SK-N-SH (cell line): ENCODE measurements around the gene NAV2. TPM values are rescaled to one million over a fixed set of nuclear protein-coding genes. Genes with fewer than 3 reads are reported as not detected.

Experiments
- CTCF ChIA-PET: fragments of 300-600, 350-600 bp; formaldehyde crosslinking; extraction: SDS; loops from one replicate; lab custom pipeline; 2021; lab: Yijun Ruan, JAX
- POLR2A ChIA-PET: fragments of 350-600 bp; sonication (Branson Sonifier 250); formaldehyde crosslinking; extraction: SDS; loops from one replicate; lab custom pipeline; 2020; ENCODE audit warnings: antibody characterized with exemption, inconsistent platforms; lab: Yijun Ruan, JAX
- DNase-seq: peaks from one replicate; pipeline ENCODE4 v3.0.0; 2012
- H2AFZ ChIP-seq: fragments of 200-600 bp; sonication (generic); 2 replicates; pipeline ENCODE4 v1.8.1; 2016; ENCODE audit warnings: antibody characterized with exemption, mild to moderate bottlenecking, low read depth
- H3F3A ChIP-seq: fragments of 200-600 bp; sonication (generic); replicated peaks from 2 replicates; pipeline ENCODE3; 2016; ENCODE audit warnings: antibody characterized with exemption, mild to moderate bottlenecking; ENCODE audit not compliant: insufficient read depth
- H3K27ac ChIP-seq, 2 experiments: fragments of 200-500 bp in 1 of 2; fragments of 200-600 bp in 1 of 2; sonication (Bioruptor generic) in 1 of 2; sonication (generic), shearing (Covaris generic) in 1 of 2; 2 replicates each; pipeline versions ENCODE4 v1.5.1 to v1.6.1; 2014 to 2016; ENCODE audit warnings: low read depth in 2 of 2, inconsistent platforms in 1 of 2, low read length in 1 of 2, mild to moderate bottlenecking in 1 of 2, mixed read lengths in 1 of 2
- H3K27me3 ChIP-seq: fragments of 200-600 bp; sonication (generic), shearing (Covaris generic); 2 replicates; pipeline ENCODE4 v1.6.1; 2016; ENCODE audit warnings: mixed run types; ENCODE audit not compliant: insufficient read depth
- H3K36me3 ChIP-seq, 2 experiments: fragments of 200-500 bp in 1 of 2; fragments of 200-600 bp in 1 of 2; sonication (Bioruptor generic) in 1 of 2; sonication (generic) in 1 of 2; replicated peaks in 1 of 2; 2 replicates each; pipeline versions ENCODE3 to v1.5.1; 2014 to 2016; ENCODE audit warnings: low read length in 1 of 2, mild to moderate bottlenecking in 1 of 2; ENCODE audit not compliant: insufficient read depth in 2 of 2, control insufficient read depth in 1 of 2
- H3K4me1 ChIP-seq, 2 experiments: fragments of 200-500 bp in 1 of 2; fragments of 200-600 bp in 1 of 2; sonication (Bioruptor generic) in 1 of 2; sonication (generic), shearing (Covaris generic) in 1 of 2; 2 replicates each; pipeline versions ENCODE4 v1.5.1 to v1.6.1; 2014 to 2016; ENCODE audit warnings: low read depth in 1 of 2, low read length in 1 of 2, mixed run types in 1 of 2; ENCODE audit not compliant: insufficient read depth in 2 of 2, control insufficient read depth in 1 of 2
- H3K4me2 ChIP-seq: fragments of 200-600 bp; sonication (generic), shearing (Covaris generic); 2 replicates; pipeline ENCODE4 v1.6.1; 2017; ENCODE audit warnings: mixed run types
- H3K4me3 ChIP-seq, 2 experiments: fragments of 200-500 bp in 1 of 2; fragments of 200-600 bp in 1 of 2; sonication (Bioruptor generic) in 1 of 2; sonication (generic), shearing (Covaris generic) in 1 of 2; 2 replicates each; pipeline versions ENCODE4 v1.5.1 to v1.8.1; 2014 to 2016; ENCODE audit warnings: low read depth in 2 of 2, inconsistent platforms in 1 of 2, low read length in 1 of 2, mild to moderate bottlenecking in 1 of 2, mixed read lengths in 1 of 2, moderate library complexity in 1 of 2
- H3K79me2 ChIP-seq: fragments of 200-600 bp; sonication (generic); 2 replicates; pipeline ENCODE4 v1.8.1; 2017; ENCODE audit warnings: mild to moderate bottlenecking; ENCODE audit not compliant: insufficient read depth
- H3K9ac ChIP-seq: fragments of 200-600 bp; sonication (generic); 2 replicates; pipeline ENCODE4 v1.6.1; 2017; ENCODE audit warnings: mixed run types
- H3K9me2 ChIP-seq: fragments of 200-600 bp; sonication (generic); 2 replicates; pipeline ENCODE4 v1.6.1; 2017; ENCODE audit warnings: mixed run types
- H3K9me3 ChIP-seq: fragments of 200-600 bp; sonication (generic); 2 replicates; pipeline ENCODE4 v1.6.1; 2017; ENCODE audit warnings: mixed run types, mild to moderate bottlenecking, moderate library complexity
- H4K20me1 ChIP-seq: fragments of 200-600 bp; sonication (generic); 2 replicates; pipeline ENCODE4 v1.6.1; 2017; ENCODE audit warnings: mild to moderate bottlenecking, mixed run types; ENCODE audit not compliant: insufficient read depth
- CHD2 ChIP-seq: fragments of 150-350 bp; IDR thresholded peaks from 2 replicates; pipeline ENCODE4 v1.6.1; 2018; ENCODE audit warnings: low read length; ENCODE audit not compliant: partially characterized antibody
- FOXJ3 ChIP-seq: sonication (generic); formaldehyde crosslinking; IDR thresholded peaks from 2 replicates; pipeline ENCODE4 v1.5.1; 2020; ENCODE audit warnings: mild to moderate bottlenecking, missing genetic modification reagents
- FOXM1 ChIP-seq: IDR thresholded peaks from 2 replicates; pipeline ENCODE4 v1.4.0; 2012; ENCODE audit warnings: low read depth, mild to moderate bottlenecking
- GABPA ChIP-seq: IDR thresholded peaks from 2 replicates; pipeline ENCODE4 v1.4.0; 2012; ENCODE audit warnings: low read depth, mild to moderate bottlenecking
- JUND ChIP-seq: IDR thresholded peaks from 2 replicates; pipeline ENCODE4 v1.4.0; 2012
- MEF2A ChIP-seq: IDR thresholded peaks from 2 replicates; pipeline ENCODE4 v1.4.0; 2012; ENCODE audit warnings: low read depth, borderline replicate concordance
- NFIC ChIP-seq: IDR thresholded peaks from 2 replicates; pipeline ENCODE4 v1.4.0; 2012; ENCODE audit warnings: borderline replicate concordance
- NRF1 ChIP-seq: IDR thresholded peaks from 2 replicates; pipeline ENCODE4 v1.6.1; 2012; ENCODE audit warnings: low read depth, mild to moderate bottlenecking, low read length
- POLR2AphosphoS5 ChIP-seq: IDR thresholded peaks from 2 replicates; pipeline ENCODE4 v1.6.1; 2012; ENCODE audit warnings: low read depth, low read length
- RAD21 ChIP-seq: IDR thresholded peaks from 2 replicates; pipeline ENCODE4 v1.6.1; 2012; ENCODE audit warnings: mild to moderate bottlenecking, low read length
- RFX5 ChIP-seq: IDR thresholded peaks from 2 replicates; pipeline ENCODE4 v1.6.1; 2012; ENCODE audit warnings: mild to moderate bottlenecking, improper control_type of control experiment, low read length
- RXRA ChIP-seq: IDR thresholded peaks from 2 replicates; pipeline ENCODE4 v1.4.0; 2012; ENCODE audit warnings: low read depth, mild to moderate bottlenecking, borderline replicate concordance
- TAF1 ChIP-seq: IDR thresholded peaks from 2 replicates; pipeline ENCODE4 v1.6.1; 2012; ENCODE audit warnings: low read depth, mild to moderate bottlenecking, low read length, moderate library complexity, borderline replicate concordance
- TCF12 ChIP-seq: IDR thresholded peaks from 2 replicates; pipeline ENCODE4 v1.4.0; 2012
- YY1 ChIP-seq: IDR thresholded peaks from 2 replicates; pipeline ENCODE4 v1.4.0; 2012; ENCODE audit warnings: low read depth, mild to moderate bottlenecking
- WGBS: methylation state at CpG from one replicate; pipeline ENCODE4 v1.1.6; 2017; ENCODE audit warnings: low lambda C conversion rate; 5-methylcytosine and 5-hydroxymethylcytosine counted together
- polyA plus RNA-seq, 3 experiments: library from polyadenylated mRNA; depleted of rRNA; stranded (reverse); fragments of >200 nt; gene quantifications; 2 replicates each; pipeline ENCODE4 v1.2.3, GENCODE V29; 2012
- TF ChIP-seq, protein P1 (sequence below): IDR thresholded peaks from 2 replicates; pipeline ENCODE4 v1.4.0; 2012; ENCODE audit warnings: low read depth
- TF ChIP-seq, protein P2 (sequence below): fragments of 200-600 bp; sonication (generic); IDR thresholded peaks from 2 replicates; pipeline ENCODE4 v1.6.1; 2017; ENCODE audit warnings: antibody characterized with exemption, mild to moderate bottlenecking, moderate library complexity
- TF ChIP-seq, protein P3 (sequence below): IDR thresholded peaks from 2 replicates; pipeline ENCODE4 v1.6.1; 2012; ENCODE audit warnings: mild to moderate bottlenecking, low read depth, low read length, moderate library complexity
- TF ChIP-seq, protein P4 (sequence below): fragments of 150-350 bp; IDR thresholded peaks from 2 replicates; pipeline ENCODE4 v1.6.1; 2016; ENCODE audit warnings: mild to moderate bottlenecking, low read depth, low read length
- TF ChIP-seq, protein P5 (sequence below): IDR thresholded peaks from 2 replicates; pipeline ENCODE4; 2012

Gene NAV2
- polyA plus RNA-seq, 1 of the 3 experiments (the other 2 are of a cell fraction): 26.2 TPM

DNA sequence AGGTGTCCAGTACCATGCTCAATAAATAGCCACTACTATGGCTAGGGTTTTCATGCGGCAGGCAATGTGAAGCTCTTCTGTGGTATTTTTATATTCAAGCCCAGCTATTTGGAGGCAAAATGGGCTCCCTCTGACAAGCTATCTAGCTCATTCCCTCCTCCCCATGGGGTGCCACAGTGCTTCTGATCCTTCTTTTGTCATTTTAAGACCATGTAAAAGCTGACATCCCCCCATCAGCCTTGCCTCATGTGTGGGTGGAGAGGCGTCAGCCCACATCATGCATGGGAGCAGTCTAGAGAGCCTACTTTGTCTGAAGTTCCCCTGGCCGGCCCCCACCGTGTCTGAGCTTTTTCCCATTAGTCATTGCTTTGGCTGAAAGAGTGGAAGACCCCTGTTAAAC, 59.8 kb downstream of the NAV2 start:
- Histone ChIP-seq H3K4me3 (no peak overlapping the region), H3K9me2 (no peaks in the 10 kb centered on the region), H3K79me2 (peaks cover 97% of the 10 kb centered on the region), H3K27ac (no peak overlapping the region), H3K4me2 (no peak overlapping the region), H3K36me3 (peaks cover 12 to 15% of the 10 kb centered on the region in 2 experiments), H3F3A (peaks cover 9% of the 10 kb centered on the region), H4K20me1 (peaks cover 98% of the 10 kb centered on the region), H3K9ac (no peak overlapping the region), H3K27me3 (no peaks in the 10 kb centered on the region), H3K4me1 (peaks cover 0 to 41% of the 10 kb centered on the region in 2 experiments; a peak in 2 of 4 replicates), H2AFZ (no peak overlapping the region), H3K9me3 (no peaks in the 10 kb centered on the region)
- DNase-seq: no peak
- ChIA-PET CTCF (interaction anchor here (0.6 kb wide), 1 partner anchor 30 kb away, joined by 3 read pairs; no protein-coding TSS in a partner anchor), POLR2A (no interaction called here)
- 92% methylated on average over 4 of the region's 4 CpGs for whole genome bisulfite sequencing
- TF ChIP-seq TAF1: no peak
- no peak for TF ChIP-seq NFIC
- TF ChIP-seq, protein P1, sequence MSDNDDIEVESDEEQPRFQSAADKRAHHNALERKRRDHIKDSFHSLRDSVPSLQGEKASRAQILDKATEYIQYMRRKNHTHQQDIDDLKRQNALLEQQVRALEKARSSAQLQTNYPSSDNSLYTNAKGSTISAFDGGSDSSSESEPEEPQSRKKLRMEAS: no peak
- no peak for TF ChIP-seq RAD21
- TF ChIP-seq, protein P2, sequence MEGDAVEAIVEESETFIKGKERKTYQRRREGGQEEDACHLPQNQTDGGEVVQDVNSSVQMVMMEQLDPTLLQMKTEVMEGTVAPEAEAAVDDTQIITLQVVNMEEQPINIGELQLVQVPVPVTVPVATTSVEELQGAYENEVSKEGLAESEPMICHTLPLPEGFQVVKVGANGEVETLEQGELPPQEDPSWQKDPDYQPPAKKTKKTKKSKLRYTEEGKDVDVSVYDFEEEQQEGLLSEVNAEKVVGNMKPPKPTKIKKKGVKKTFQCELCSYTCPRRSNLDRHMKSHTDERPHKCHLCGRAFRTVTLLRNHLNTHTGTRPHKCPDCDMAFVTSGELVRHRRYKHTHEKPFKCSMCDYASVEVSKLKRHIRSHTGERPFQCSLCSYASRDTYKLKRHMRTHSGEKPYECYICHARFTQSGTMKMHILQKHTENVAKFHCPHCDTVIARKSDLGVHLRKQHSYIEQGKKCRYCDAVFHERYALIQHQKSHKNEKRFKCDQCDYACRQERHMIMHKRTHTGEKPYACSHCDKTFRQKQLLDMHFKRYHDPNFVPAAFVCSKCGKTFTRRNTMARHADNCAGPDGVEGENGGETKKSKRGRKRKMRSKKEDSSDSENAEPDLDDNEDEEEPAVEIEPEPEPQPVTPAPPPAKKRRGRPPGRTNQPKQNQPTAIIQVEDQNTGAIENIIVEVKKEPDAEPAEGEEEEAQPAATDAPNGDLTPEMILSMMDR: no peak
- TF ChIP-seq CHD2: no peak
- TF ChIP-seq FOXM1: no peak
- TF ChIP-seq FOXJ3 (CRISPR knock-in tag): no peak
- TF ChIP-seq POLR2AphosphoS5: no peak
- TF ChIP-seq, protein P3, sequence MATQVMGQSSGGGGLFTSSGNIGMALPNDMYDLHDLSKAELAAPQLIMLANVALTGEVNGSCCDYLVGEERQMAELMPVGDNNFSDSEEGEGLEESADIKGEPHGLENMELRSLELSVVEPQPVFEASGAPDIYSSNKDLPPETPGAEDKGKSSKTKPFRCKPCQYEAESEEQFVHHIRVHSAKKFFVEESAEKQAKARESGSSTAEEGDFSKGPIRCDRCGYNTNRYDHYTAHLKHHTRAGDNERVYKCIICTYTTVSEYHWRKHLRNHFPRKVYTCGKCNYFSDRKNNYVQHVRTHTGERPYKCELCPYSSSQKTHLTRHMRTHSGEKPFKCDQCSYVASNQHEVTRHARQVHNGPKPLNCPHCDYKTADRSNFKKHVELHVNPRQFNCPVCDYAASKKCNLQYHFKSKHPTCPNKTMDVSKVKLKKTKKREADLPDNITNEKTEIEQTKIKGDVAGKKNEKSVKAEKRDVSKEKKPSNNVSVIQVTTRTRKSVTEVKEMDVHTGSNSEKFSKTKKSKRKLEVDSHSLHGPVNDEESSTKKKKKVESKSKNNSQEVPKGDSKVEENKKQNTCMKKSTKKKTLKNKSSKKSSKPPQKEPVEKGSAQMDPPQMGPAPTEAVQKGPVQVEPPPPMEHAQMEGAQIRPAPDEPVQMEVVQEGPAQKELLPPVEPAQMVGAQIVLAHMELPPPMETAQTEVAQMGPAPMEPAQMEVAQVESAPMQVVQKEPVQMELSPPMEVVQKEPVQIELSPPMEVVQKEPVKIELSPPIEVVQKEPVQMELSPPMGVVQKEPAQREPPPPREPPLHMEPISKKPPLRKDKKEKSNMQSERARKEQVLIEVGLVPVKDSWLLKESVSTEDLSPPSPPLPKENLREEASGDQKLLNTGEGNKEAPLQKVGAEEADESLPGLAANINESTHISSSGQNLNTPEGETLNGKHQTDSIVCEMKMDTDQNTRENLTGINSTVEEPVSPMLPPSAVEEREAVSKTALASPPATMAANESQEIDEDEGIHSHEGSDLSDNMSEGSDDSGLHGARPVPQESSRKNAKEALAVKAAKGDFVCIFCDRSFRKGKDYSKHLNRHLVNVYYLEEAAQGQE: no peak
- no peak for TF ChIP-seq TCF12
- no peak for TF ChIP-seq YY1
- no peak for TF ChIP-seq MEF2A
- no peak for TF ChIP-seq RXRA
- TF ChIP-seq JUND: no peak
- TF ChIP-seq GABPA: no peak
- TF ChIP-seq NRF1: no peak
- TF ChIP-seq RFX5: no peak
- TF ChIP-seq, protein P4, sequence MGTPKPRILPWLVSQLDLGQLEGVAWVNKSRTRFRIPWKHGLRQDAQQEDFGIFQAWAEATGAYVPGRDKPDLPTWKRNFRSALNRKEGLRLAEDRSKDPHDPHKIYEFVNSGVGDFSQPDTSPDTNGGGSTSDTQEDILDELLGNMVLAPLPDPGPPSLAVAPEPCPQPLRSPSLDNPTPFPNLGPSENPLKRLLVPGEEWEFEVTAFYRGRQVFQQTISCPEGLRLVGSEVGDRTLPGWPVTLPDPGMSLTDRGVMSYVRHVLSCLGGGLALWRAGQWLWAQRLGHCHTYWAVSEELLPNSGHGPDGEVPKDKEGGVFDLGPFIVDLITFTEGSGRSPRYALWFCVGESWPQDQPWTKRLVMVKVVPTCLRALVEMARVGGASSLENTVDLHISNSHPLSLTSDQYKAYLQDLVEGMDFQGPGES: no peak
- TF ChIP-seq, protein P5, sequence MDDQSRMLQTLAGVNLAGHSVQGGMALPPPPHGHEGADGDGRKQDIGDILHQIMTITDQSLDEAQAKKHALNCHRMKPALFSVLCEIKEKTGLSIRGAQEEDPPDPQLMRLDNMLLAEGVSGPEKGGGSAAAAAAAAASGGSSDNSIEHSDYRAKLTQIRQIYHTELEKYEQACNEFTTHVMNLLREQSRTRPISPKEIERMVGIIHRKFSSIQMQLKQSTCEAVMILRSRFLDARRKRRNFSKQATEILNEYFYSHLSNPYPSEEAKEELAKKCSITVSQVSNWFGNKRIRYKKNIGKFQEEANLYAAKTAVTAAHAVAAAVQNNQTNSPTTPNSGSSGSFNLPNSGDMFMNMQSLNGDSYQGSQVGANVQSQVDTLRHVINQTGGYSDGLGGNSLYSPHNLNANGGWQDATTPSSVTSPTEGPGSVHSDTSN: no peak
